DMS53 treated with DMSO at 0.1 percent for 48 hours (cell line): ENCODE results near the gene HP.
A peak's percentile ranks its signal among the peaks of the same experiment; 100 is the strongest.
"Not testable (repeated sequence)": the region's sequence is repeated elsewhere in the genome, so short reads cannot be mapped to it uniquely, and the experiment has no call there.

Source experiments
- DNase-seq: peaks from one replicate; lab custom pipeline; 2025; ENCODE audit not compliant: unreplicated experiment; lab: John Stamatoyannopoulos, UW

HP gene, protein sequence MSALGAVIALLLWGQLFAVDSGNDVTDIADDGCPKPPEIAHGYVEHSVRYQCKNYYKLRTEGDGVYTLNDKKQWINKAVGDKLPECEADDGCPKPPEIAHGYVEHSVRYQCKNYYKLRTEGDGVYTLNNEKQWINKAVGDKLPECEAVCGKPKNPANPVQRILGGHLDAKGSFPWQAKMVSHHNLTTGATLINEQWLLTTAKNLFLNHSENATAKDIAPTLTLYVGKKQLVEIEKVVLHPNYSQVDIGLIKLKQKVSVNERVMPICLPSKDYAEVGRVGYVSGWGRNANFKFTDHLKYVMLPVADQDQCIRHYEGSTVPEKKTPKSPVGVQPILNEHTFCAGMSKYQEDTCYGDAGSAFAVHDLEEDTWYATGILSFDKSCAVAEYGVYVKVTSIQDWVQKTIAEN

DNA sequence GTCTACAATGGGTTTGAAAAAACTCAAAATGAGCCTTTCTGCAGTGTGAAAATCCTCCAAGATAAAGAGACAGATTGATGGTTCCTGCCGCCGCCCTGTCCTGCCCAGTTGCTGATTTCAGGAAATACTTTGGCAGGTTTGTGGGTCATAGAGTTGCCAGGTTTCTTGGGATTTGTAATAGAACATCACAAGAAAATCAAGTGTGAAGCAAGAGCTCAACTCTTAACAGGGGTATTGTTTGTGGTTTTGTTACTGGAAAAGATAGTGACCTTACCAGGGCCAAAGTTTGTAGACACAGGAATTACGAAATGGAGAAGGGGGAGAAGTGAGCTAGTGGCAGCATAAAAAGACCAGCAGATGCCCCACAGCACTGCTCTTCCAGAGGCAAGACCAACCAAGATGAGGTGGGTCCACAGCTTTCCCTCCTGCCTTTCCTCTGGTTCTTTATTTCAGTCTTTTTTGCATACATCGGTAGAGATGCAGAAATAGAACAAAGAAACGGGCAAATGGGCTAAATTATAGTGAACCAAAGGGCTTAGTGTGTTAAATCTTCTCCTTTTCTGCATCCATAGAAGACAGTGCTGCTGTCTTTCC is at the start of gene HP:
TSS of gene HP (plus strand) at position 252 of the 594 bp plus-strand sequence. CDS start at position 400, 148 bp downstream.
- not testable (repeated sequence) for DNase-seq

DNA sequence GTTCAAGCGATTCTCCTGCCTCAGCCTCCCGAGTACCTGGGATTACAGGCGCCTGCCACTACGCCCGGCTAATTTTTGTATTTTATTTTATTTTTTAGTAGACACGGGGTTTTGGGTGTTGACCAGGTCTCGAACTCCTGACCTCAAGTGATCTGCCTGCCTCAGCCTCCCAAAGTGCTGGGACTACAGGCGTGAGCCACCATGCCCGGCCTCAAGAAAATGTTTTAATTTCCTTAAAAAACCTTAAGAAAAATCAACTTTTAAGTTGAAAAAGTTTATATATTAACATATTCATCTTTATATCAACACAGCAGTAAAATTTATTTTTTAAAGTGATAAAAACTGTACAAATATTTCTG is 46.3 kb upstream of the HP start:
- DNase-seq: not testable (repeated sequence)

DNA sequence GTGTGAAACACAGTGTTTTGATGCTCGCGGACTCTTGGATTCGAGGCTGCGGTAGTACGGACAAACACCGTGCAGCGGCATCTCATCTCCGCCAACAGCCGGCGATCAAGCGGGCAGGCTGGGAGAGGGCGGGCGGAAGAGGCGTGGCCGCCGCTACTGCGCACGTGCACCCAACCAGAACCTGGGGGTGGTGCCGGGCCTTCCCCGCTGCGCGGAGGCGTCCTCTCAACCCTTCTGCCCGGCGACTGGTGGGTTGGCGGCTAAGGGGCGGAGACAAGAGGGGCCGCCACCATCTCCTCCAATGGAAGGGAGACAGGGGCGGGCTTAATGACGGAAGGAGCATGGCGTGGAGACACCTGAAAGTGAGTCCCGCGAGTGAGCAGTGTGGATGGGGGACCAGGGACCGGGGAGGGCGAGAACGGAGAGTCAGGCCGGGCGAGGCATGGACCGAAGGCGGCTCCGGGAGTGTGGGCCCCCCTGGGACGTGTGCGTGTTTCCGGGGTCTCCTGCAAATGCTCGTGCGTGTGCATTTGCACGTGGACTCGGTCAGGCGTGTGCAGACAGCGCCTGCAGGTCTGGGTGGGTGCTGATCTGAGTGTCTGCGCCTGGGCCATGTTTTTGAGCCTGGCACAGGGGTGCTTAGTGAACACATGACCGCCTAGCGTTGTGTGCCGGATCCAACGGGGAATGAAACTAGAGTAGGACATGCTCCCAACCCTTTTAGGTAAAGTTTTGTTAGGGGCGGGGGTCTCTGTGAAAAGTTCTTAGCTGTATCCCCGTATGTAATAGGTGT is 45.7 kb upstream of the HP start, which contains the start of gene DHODH:
TSS of gene DHODH (plus strand) at position 321 of the 793 bp plus-strand sequence. CDS start at position 342, 21 bp downstream.
- DNase-seq: peak; percentile 84

DNA sequence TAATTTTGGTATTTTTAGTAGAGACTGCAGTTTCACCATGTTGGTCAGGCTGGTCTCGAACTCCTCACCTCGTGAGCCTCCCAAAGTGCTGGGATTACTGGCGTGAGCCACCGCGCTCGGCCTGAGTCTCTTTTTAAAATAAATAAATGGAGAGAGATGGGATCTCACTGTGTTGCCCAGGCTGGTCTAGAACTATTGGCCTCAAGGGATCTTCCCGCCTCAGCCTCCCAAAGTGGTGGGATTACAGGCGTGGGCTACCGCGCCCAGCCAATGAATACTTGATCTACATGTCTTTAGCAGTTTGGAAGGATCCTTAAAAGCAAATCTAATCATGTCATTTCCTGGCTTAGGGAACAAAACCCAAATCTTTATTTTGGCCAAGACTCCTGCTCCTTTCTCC is 44.5 kb upstream of the HP start:
- no peak for DNase-seq

DNA sequence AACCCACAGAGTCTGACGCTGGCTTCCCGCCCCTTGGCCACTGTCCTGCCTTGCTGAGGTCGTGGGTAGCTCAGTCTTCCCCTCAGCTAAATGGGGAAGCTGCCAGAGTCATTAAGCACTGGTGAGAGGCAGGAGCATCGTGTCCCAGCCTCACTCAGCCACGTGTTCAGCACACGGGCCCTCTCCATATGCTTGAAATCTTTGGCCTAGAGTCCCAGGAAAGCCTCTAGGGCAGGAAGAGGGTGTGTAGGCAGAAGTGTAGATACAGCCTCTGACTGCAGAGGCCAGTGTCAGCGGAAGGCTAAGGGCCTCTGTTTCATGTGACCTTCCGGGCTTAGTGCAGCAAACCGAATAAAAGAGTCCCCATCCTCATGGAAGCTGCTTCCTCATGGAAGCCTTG is 41.7 kb upstream of the HP start:
- no peak for DNase-seq

DNA sequence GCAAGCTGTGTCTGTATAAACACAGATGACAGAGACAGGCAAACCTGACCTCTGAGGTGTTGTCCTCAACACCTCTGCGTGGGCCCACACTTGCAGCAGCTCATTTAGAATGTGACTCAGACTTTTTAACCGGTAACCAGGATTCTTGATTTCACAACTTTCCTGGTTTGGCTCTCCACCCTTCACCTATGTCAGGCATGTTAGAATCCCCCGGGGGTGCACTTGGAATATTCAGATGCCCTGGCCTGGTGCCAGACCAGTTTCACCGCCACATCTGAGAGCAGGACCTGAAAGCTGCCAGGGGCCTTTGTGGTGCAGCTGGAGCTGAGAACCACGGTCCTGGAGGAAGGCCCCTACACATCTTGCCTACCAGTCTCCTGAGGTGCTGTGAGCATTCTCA is 40.9 kb upstream of the HP start:
- no peak for DNase-seq

DNA sequence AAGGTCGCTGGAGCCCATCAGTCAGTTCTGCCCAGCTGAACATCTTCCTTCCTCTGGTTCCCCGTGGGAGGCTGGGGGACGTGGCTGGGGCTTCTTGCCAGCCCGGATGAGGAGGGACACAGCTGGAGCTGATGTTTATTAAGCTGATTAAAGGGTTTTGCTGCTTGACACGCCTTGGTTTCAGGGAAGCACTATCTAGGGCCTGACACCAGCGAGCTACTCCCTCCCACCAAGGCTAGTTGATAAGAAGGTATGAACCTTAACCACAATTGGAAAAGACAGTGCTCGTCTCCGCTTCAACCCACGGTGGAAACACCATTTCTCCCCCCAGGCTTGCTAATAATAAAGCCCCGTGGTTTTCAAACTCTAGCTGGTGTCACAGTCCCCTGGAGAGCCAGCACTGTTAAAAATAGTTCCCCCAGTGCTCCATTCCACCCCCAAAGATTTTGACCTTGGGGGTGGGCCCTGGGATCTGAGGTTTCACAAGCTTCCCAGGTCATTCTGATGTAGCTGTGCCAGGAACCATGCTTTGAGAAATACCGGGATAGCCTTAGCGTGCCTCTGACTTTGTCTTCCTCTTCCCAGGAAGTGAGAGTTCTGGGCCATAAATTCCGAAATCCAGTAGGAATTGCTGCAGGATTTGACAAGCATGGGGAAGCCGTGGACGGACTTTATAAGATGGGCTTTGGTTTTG is 40.3 kb upstream of the HP start:
- DNase-seq: no peak

DNA sequence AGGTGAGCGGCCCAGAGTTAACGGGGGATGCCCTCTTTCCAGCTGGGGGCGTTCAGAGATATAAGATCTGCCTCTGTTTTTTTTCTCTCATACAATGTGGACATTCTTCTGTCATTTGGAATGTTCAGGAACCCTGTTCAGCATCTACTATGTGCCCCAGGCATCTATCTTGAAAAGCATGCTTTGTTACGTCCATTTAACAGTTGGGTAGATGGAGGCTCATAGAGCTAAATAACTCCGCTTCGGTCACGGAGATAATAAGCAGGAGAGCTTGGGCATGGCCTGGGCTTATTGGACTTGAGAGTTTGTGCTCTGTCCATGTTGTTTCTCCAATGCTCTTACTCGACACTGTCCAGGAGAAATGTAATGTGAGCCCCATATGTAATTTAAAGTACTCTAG is 39.6 kb upstream of the HP start:
- DNase-seq: no peak

DNA sequence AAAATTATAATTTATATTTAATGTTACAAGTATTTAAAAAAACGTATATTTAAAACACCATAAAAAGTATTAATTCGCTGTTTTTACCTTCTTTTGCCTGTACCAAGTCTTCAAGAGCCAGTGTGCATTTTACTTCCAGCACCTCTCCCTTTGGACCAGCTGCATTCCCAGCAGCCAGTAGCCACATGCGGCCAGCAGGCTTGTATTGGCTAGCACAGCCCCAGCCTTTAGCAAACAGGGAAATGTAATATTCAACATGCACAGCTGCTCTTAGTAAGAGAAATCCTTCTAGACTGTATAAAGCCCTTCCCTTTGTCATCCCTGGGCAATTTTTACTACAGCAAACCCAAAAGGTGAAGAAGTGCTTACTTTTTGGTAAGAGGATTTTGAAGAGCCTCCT is 39.2 kb upstream of the HP start:
- DNase-seq: no peak

DNA sequence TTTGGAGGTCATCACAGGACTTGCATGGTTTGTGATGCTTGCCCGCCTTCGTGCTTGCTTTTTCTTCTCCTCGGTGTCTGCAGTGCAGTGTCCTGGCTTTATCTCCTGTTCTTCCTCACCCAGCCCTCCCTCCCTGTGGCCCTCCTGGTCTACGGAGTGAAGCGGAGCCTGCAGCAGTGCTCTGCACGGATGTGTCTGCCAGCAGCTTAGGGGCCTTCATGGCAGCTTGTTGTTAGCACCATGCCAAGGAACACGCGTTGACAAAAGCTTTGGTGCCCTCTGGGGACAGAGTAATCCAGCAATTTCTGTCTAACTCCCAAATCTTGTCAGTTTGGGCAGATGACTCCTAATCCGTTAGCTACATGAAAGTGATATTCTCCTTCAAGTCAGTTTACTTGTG is 35.8 kb upstream of the HP start:
- no peak for DNase-seq

DNA sequence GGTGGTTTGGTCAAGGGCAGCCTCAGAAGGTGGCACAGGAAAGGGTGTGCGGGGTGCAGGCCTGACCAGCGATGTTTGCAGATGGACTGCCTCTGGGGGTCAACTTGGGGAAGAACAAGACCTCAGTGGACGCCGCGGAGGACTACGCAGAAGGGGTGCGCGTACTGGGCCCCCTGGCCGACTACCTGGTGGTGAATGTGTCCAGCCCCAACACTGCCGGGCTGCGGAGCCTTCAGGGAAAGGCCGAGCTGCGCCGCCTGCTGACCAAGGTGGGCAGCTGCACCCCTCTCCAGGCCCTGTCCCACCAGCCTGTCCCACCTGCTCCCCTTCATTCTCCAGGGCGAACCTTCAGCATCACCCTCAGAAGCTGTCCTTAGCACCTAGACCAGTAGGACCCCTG is 33.3 kb upstream of the HP start:
- no peak for DNase-seq

DNA sequence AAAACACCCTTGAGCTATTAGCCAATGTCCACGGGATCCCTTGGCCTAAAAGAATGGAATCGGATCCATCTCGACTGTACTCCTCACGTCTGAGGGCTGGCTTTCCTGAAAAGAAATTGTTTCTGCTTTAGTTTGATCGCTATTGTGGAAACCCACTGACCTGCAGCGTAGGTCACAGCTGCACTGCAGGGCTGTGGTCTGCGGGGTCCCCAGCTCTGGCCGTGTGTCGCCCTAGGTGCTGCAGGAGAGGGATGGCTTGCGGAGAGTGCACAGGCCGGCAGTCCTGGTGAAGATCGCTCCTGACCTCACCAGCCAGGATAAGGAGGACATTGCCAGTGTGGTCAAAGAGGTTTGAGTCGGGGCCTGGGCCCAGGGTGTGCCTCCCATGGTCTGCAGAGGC is 32.2 kb upstream of the HP start:
- DNase-seq: no peak

DNA sequence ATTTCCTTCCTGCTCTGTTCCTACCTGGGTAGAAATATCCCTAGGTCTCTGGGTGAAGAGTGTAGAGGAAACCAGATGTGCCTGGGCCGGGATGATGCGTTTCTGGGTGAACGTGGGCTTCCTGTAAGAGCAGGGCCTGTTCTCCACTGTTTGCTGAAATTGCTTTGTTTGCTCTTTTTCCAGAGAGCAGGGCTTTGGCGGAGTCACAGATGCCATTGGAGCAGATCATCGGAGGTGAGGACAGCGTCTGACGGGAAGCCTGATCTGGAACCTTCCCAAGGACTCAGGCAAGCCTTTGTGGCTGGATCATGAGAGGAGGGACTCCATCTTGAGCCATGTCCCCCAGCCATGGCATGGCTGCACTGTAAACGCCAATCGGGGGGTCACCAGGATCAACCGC is 30.3 kb upstream of the HP start:
- DNase-seq: no peak

DNA sequence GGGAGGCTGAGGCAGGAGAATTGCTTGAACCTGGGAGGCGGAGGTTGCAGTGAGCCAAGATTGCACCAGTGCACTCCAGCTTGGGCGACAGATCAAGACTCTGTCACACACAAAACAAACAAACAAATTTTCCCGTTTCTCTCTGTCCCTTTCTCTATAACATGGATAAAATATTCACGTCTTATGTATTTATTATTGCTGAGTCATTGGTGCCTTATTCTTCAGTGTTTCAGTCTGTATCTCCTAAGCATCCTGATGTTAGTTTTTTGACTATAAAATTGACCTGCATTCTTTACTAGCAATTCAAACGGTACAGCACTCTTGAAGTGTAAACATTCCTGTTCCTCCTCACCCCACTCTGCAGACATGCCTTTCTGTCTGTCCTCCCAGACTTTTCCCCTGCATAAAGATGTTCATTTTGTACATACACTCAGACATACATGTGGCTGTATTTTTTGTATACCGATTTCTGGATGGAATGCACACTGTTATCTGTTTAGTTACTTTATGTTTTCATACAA is 29.4 kb upstream of the HP start:
- DNase-seq: no peak

DNA sequence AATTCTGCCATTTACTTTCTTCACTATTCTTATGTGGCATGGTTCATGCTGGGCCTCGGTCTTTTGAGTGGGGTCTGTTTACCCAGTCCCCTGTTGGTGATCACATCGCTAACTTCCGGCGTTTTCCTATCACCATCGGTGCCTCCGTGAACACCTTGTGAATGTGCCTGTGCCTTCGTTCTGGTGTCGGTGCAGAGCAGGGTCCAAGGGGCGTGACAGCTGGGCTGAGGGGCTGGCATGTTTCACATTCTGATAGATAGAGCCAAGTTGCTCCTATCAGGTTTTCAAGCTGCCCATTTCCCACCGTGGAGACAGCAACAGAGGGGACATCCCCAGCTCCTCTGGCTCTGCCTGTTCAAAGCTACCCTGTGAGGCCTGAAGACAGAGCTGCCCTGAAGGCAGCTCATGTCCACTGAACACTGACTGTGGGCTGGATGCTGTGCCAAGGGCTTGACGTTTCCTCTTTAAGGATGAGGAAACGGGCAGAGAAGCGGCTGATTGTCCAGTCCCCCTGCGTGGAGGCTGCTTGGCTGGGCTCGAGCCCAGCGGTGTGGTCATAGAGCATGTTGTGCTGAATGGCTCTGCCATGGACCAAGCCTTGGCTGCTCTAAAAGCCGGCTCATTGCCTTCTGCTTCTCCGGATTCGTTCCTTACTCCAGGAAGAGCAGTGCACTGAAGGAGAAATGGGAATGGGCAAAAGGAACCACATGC is 28.7 kb upstream of the HP start:
- DNase-seq: no peak

DNA sequence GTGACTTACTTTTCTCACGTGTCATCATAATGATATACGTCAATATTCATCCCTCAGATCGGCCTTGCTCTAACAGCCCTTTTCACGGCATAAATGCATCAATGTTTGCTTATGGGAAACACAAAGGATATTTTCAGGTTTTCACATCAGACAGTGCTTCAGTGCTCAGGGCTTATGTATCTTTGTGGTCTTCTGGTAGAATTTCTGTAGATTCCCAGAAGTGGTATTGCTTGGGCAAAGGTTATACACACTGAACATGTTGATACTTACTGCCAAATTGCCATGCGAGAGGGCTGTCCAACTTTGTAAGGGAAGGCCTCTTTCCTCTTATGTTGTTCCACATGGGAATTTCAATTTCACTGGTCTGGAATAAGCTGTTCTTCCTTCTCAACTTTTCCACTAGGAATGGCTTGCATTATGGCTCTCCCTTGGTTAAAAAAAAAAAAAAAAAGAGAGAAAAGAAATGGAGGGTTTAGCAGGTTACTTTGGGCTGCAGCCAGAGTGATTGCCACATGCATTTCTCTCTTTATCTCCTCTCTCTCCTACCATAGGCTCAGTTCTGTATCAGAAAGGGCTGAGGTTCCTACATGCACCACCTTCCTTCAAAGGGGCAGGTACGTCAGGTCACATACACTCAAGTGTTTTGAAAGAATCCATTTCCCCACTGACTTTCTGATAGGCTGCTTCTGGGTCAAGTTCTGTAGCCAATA is 26.5 kb upstream of the HP start:
- DNase-seq: no peak

DNA sequence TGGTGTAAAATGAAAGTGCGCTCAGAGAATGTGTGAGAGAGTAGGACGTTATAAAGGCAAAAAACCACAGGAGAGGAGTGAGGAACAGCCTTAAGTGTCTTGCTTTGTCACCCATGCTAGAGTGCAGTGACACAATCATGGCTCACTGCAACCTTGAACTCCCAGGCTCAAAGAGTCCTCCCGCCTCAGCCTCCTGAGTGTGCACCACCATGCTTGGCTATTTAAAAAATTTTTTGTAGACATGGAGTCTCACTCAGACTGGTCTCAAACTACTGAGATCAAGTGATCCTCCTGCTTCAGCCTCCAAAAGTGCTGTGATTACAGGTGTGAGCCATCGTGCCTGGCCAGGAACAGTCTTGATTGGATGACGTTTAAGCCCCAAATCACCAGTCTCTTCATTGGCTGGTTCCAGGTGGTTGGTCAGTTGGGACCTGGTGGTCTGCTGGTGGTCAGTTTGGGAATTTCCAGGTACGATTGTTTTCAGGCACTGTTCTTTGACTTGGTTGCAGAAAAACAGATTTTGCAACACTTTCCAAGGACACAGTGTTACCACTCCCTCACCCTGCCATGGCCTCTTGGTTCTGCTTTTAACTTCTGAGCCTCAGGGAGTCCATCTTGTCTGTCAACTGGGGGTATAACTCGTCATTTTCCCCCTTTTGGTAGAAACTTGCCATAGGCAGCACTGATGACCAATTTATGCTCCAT is 24.6 kb upstream of the HP start:
- no peak for DNase-seq

DNA sequence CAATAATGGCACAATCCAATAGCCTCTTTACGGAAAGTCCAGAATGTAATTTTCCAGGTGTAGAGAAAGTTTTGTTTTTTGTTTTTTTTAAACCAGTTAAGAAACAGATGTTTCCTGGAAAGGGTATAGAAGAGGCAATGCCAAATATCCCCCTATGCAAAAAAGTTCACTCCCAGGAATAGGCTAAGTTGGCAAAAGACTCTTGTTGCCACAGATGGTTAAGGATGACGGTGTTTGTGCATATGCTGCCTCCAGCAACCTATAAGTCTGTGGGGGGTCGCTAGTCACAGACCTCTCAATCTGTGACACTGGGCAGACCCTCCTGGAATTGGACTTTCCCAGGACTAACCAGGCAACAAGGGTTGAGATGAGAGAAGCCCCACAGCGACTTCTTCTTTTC is 20.9 kb upstream of the HP start:
- no peak for DNase-seq

DNA sequence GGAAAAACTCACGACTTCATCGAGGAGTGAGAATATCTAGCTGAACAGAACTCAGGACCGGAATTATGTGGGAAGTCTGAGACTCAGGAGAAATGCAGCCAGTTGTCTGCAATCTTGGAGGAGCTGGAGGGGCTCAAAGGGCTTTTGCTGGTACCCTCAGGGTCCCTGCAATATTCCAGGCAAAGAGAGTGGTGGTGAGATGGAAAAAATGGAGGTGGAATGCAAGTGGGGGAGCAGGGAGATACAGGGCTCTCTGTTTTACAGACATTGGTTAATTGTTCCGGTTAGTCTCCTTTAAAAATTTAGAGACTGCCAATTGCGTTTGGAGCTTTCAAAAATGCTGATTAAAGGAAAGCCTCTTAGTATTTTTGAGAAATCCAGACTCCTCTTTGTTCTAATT is 18.2 kb upstream of the HP start:
- no peak for DNase-seq
